DND-41 (cell line): ENCODE measurements around the gene TMEM8B.

Source experiments
- ATAC-seq: fragments of 200-7000 bp; cut with Tn5 transposase; 3 replicates; pipeline ENCODE4 v1.9.1; 2021; ENCODE audit warnings: low read depth; ENCODE audit not compliant: insufficient read depth
- DNase-seq: peaks from one replicate; pipeline ENCODE4 v3.0.0-alpha.2; 2020
- H2AFZ ChIP-seq: 2 replicates; pipeline ENCODE4 v1.6.0; 2012; ENCODE audit warnings: low read depth, low read length
- H3K27ac ChIP-seq: 2 replicates; pipeline ENCODE4 v1.5.1; 2012; ENCODE audit warnings: low read length, inconsistent platforms
- H3K27me3 ChIP-seq: fragments of 200-600 bp; sonication (generic); 2 replicates; pipeline ENCODE4 v1.6.0; 2012; ENCODE audit warnings: low read length, mild to moderate bottlenecking, inconsistent platforms; ENCODE audit not compliant: insufficient read depth, poor library complexity
- H3K36me3 ChIP-seq: 2 replicates; pipeline ENCODE4 v1.5.1; 2012; ENCODE audit warnings: low read length, inconsistent platforms; ENCODE audit not compliant: insufficient read depth
- H3K4me1 ChIP-seq: 2 replicates; pipeline ENCODE4 v1.5.1; 2012; ENCODE audit warnings: mild to moderate bottlenecking, low read length; ENCODE audit not compliant: insufficient read depth
- H3K4me2 ChIP-seq: 2 replicates; pipeline ENCODE4 v1.6.0; 2012; ENCODE audit warnings: mild to moderate bottlenecking, moderate library complexity, low read length, inconsistent platforms; ENCODE audit not compliant: insufficient read depth
- H3K4me3 ChIP-seq, 2 experiments: fragments of 200-600 bp in 1 of 2; shearing (Covaris generic) in 1 of 2; 2 replicates each; pipeline ENCODE4 v1.5.1; 2012 to 2016; ENCODE audit warnings: inconsistent platforms in 2 of 2, low read length in 2 of 2, mild to moderate bottlenecking in 2 of 2, low read depth in 1 of 2, moderate library complexity in 1 of 2
- H3K79me2 ChIP-seq: 2 replicates; pipeline ENCODE4 v1.6.0; 2012; ENCODE audit warnings: low read length, inconsistent platforms; ENCODE audit not compliant: insufficient read depth
- H3K9ac ChIP-seq: 2 replicates; pipeline ENCODE4 v1.6.0; 2012; ENCODE audit warnings: low read depth, mild to moderate bottlenecking, inconsistent platforms, low read length, moderate library complexity
- H3K9me3 ChIP-seq: 2 replicates; pipeline ENCODE4 v1.5.1; 2012; ENCODE audit warnings: low read length, moderate library complexity, mild to moderate bottlenecking, inconsistent platforms; ENCODE audit not compliant: insufficient read depth, severe bottlenecking
- H4K20me1 ChIP-seq: 2 replicates; pipeline ENCODE4 v1.6.0; 2012; ENCODE audit warnings: low read length; ENCODE audit not compliant: insufficient read depth
- EZH2 ChIP-seq: IDR thresholded peaks from 3 replicates; pipeline ENCODE4 v1.6.1; 2012; ENCODE audit warnings: borderline replicate concordance, low read depth, mild to moderate bottlenecking, moderate library complexity, low read length, inconsistent platforms; ENCODE audit not compliant: severe bottlenecking
- TF ChIP-seq, protein P1 (sequence below): IDR thresholded peaks from 2 replicates; pipeline ENCODE4 v1.5.1; 2012; ENCODE audit warnings: borderline replicate concordance, low read length, moderate library complexity, mild to moderate bottlenecking; ENCODE audit not compliant: poor library complexity, severe bottlenecking; ENCODE audit errors: extremely low read depth

TMEM8B gene

DNA sequence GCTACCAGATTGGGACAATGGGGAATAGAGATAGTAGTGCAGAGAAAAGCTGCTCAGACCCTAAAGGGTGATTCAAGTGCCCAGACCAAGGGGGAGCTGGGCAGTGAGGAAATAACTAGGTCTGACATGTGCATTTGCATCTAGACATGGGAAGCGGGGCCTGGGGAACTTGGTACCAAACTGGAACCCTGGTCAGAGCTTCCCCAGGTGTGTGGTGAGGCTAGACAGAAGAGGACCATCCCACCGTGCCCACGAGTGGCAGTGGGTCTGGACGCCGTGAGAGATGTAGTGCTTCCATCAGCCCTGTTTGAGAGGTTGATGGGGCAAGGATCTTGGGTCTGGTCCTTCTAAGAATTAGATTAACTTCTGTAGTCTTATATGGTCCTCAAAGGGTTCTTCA lies 7.6 kb downstream of the TMEM8B start:
- no peak overlapping the region for H3K4me2 ChIP-seq
- no peak overlapping the region for H3K27ac ChIP-seq
- no peak for ATAC-seq
- no peaks in the 10 kb centered on the region for H3K79me2 ChIP-seq
- no peaks in the 10 kb centered on the region for H4K20me1 ChIP-seq
- H3K4me1 ChIP-seq = peaks cover 4% of the 10 kb centered on the region; the same call in 1 of the 2 replicates
- no peaks in the 10 kb centered on the region for H3K9me3 ChIP-seq
- H2AFZ ChIP-seq = no peak overlapping the region
- TF ChIP-seq, protein P1, sequence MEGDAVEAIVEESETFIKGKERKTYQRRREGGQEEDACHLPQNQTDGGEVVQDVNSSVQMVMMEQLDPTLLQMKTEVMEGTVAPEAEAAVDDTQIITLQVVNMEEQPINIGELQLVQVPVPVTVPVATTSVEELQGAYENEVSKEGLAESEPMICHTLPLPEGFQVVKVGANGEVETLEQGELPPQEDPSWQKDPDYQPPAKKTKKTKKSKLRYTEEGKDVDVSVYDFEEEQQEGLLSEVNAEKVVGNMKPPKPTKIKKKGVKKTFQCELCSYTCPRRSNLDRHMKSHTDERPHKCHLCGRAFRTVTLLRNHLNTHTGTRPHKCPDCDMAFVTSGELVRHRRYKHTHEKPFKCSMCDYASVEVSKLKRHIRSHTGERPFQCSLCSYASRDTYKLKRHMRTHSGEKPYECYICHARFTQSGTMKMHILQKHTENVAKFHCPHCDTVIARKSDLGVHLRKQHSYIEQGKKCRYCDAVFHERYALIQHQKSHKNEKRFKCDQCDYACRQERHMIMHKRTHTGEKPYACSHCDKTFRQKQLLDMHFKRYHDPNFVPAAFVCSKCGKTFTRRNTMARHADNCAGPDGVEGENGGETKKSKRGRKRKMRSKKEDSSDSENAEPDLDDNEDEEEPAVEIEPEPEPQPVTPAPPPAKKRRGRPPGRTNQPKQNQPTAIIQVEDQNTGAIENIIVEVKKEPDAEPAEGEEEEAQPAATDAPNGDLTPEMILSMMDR = no peak
- no peak for TF ChIP-seq EZH2
- H3K9ac ChIP-seq = no peak overlapping the region
- no peak for DNase-seq
- no peaks in the 10 kb centered on the region for H3K36me3 ChIP-seq
- no peaks in the 10 kb centered on the region for H3K27me3 ChIP-seq
- H3K4me3 ChIP-seq = no peak overlapping the region

DNA sequence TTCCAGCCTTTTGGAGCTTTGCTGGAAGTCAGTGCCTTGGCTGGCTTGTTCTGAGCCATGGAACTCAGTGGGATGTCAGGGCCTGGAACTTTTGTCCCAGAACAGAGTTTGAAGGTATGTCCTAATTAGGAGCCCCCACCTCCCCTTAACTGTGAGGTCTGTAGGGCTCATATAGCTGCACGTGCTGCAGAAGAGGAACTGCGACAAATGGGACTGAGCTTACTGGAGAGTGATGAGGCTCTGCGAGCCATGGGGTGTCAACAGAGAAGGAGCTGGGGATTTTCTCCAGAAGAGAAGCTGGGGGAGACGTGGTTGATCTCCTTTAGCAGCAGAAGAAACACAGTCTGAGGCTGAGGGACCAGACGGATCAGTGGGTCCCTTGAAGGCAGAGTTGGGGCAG lies 10.9 kb downstream of the TMEM8B start:
- Histone ChIP-seq H3K36me3 (no peaks in the 10 kb centered on the region), H3K27ac (no peak overlapping the region), H3K79me2 (no peaks in the 10 kb centered on the region), H2AFZ (no peak overlapping the region), H3K4me2 (no peak overlapping the region), H3K27me3 (no peaks in the 10 kb centered on the region), H3K9me3 (no peaks in the 10 kb centered on the region), H3K4me1 (no peaks in the 10 kb centered on the region), H4K20me1 (no peaks in the 10 kb centered on the region), H3K4me3 (no peak overlapping the region), H3K9ac (no peak overlapping the region)
- DNase-seq (no peak), ATAC-seq (no peak)
- TF ChIP-seq, protein P1 = no peak
- no peak for TF ChIP-seq EZH2

DNA sequence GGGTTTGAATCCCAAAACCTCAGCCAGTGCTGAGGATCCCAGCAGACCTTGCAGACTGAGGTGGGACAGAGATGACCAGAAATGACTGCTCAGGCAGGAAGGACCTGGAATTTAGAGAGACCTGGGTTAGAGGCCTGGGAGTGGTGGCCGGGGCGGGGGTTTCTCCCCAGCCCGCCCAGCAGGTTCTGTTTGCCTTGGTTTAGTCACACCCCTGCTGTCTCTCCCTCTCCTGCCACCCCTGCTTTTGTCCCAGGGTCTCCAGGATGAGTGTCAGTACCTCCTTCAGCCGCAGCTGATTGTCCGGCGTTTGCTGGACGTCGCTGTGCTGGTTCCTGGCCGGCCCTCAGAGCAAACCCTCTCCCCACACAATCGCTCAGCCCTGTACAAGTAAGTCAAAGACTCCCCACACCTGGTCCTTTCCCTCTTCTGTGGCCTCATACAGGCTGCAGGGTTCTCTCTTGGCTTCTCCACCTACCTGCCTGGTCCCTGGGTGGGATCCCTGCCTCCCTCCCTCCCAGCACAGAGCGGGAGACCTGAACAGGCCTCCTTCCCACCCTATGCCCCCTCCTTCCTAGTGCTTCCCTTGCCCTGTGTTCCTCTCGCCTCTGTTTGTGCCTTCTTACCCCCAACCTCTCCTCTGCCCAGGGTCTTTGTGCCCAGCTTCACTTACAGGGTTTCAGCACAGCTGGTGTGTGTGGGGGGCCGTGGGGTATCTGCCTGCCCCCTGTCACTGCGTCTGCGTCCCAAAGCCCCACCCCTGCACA lies 12.0 kb downstream of the TMEM8B start:
- H4K20me1 ChIP-seq = no peaks in the 10 kb centered on the region
- no peaks in the 10 kb centered on the region for H3K79me2 ChIP-seq
- H3K36me3 ChIP-seq = no peaks in the 10 kb centered on the region
- H3K9ac ChIP-seq = no peak overlapping the region
- no peaks in the 10 kb centered on the region for H3K27me3 ChIP-seq
- no peaks in the 10 kb centered on the region for H3K9me3 ChIP-seq
- ATAC-seq = no peak
- H2AFZ ChIP-seq = no peak overlapping the region
- no peak for DNase-seq
- H3K4me1 ChIP-seq = no peaks in the 10 kb centered on the region
- no peak for TF ChIP-seq EZH2
- TF ChIP-seq, protein P1 = no peak
- no peak overlapping the region for H3K27ac ChIP-seq
- H3K4me3 ChIP-seq = no peak overlapping the region
- H3K4me2 ChIP-seq = no peak overlapping the region

DNA sequence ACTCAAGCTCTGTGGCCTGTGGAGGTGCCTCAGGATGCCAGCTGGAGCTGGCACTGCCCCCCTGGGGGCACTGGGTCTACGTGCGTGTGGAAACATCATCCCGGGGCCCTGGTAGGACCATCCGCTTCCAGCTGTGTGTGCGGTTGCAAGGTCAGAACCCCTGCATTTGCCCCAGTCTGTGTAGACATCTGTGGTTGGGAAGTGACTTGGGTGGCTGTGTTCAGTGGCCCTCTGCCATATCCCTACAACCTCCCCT lies 12.5 kb downstream of the TMEM8B start:
- H3K4me1 ChIP-seq = no peaks in the 10 kb centered on the region
- no peak overlapping the region for H3K9ac ChIP-seq
- H3K4me2 ChIP-seq = no peak overlapping the region
- peaks cover 3% of the 10 kb centered on the region for H3K36me3 ChIP-seq
- DNase-seq = no peak
- H3K9me3 ChIP-seq = no peaks in the 10 kb centered on the region
- no peaks in the 10 kb centered on the region for H3K27me3 ChIP-seq
- H2AFZ ChIP-seq = no peak overlapping the region
- TF ChIP-seq, protein P1 = no peak
- TF ChIP-seq EZH2 = no peak
- no peaks in the 10 kb centered on the region for H4K20me1 ChIP-seq
- H3K79me2 ChIP-seq = no peaks in the 10 kb centered on the region
- no peak overlapping the region for H3K4me3 ChIP-seq
- ATAC-seq = no peak
- H3K27ac ChIP-seq = no peak overlapping the region
